Keratinocyte (primary cell): ENCODE measurements around the gene COG4.

Source experiments
- CTCF ChIP-seq, 3 experiments: IDR thresholded peaks in 1 of 3; conservative IDR thresholded peaks in 1 of 3; optimal IDR thresholded peaks in 1 of 3; 2 replicates in 2 of 3; 3 replicates in 1 of 3; pipeline versions ENCODE3 to v1.5.1; 2011; ENCODE audit warnings: low read length in 3 of 3, mild to moderate bottlenecking in 3 of 3, moderate library complexity in 2 of 3, control low read depth in 1 of 3, inconsistent platforms in 1 of 3; ENCODE audit not compliant: insufficient read depth in 2 of 3; ENCODE audit errors: extremely low read depth in 1 of 3
- EZH2 ChIP-seq: IDR thresholded peaks from one replicate; pipeline ENCODE4 v1.6.1; 2012; ENCODE audit warnings: inconsistent platforms, mild to moderate bottlenecking, low read length, moderate library complexity

GRCh38 chr16:70527315-70527996 lies 4.1 kb upstream of the COG4 start:
- TF ChIP-seq CTCF (optimal IDR thresholded peaks at IDR 0.05 in 1 of 3, IDR thresholded peaks at IDR 0.05 in 1 of 3, conservative IDR thresholded peaks at IDR 0.05 in 1 of 3; ENCODE audit: extremely low read depth in 1 of 3, insufficient read depth in 2 of 3, low read length in 3 of 3) (no peak), EZH2 (no peak)
